Psoas muscle (tissue), 8 donors: ENCODE results near the gene ZNG1A. TPM values are rescaled to one million over a fixed set of nuclear protein-coding genes. Genes with fewer than 3 reads are reported as not detected.
A peak's percentile ranks its signal among the peaks of the same experiment; 100 is the strongest.
"Not testable (repeated sequence)": the region's sequence is repeated elsewhere in the genome, so short reads cannot be mapped to it uniquely, and the experiment has no call there.

Experiments used
- ATAC-seq, 4 donors: fragments of 200-7000 bp; cut with Tn5 transposase; one replicate each; pipeline ENCODE4 v1.9.1; 2020; ENCODE audit warnings: moderate library complexity in 3 of 4, mild to moderate bottlenecking in 2 of 4
- DNase-seq, 2 donors: peaks; one replicate each; pipeline ENCODE4 v3.0.0-alpha.2; 2020
- H3K27ac ChIP-seq: fragments of 200-600 bp; one replicate; pipeline ENCODE4 v1.8.0; 2022
- H3K27me3 ChIP-seq, 3 donors: fragments of 200-600 bp in 1 of 3; one replicate each; pipeline versions ENCODE4 v1.6.1 to v1.8.0; 2013 to 2022; ENCODE audit warnings: low read length in 2 of 3, mild to moderate bottlenecking in 2 of 3, moderate library complexity in 1 of 3; ENCODE audit not compliant: insufficient read depth in 3 of 3
- H3K36me3 ChIP-seq, 2 donors: fragments of 200-600 bp in 1 of 2; one replicate each; pipeline versions ENCODE4 v1.6.1 to v1.8.0; 2013 to 2022; ENCODE audit warnings: low read depth in 1 of 2, mild to moderate bottlenecking in 1 of 2, moderate library complexity in 1 of 2; ENCODE audit not compliant: insufficient read depth in 1 of 2
- H3K4me1 ChIP-seq: fragments of 200-600 bp; one replicate; pipeline ENCODE4 v1.8.0; 2022
- H3K4me3 ChIP-seq: fragments of 200-600 bp; one replicate; pipeline ENCODE4 v1.8.0; 2022; ENCODE audit warnings: mild to moderate bottlenecking
- H3K9me3 ChIP-seq: fragments of 200-600 bp; one replicate; pipeline ENCODE4 v1.8.0; 2022
- CTCF ChIP-seq: fragments of 200-600 bp; IDR thresholded peaks from one replicate; pipeline ENCODE4 v1.8.0; 2022; ENCODE audit warnings: antibody characterized with exemption
- WGBS, 3 donors: extraction: QIAGEN DNeasy Blood & Tissue Kit; methylation state at CpG; one replicate each; pipeline versions ENCODE4 v1.1.6 to v1.1.7; 2013; 5-methylcytosine and 5-hydroxymethylcytosine counted together
- intact Hi-C, 2 donors: fragments of 100-400 bp; cut with DNase I; formaldehyde crosslinking; loops; one replicate each; pipeline versions ENCODE4 v1.11.0 to v1.14.2; 2022
- polyA plus RNA-seq, 3 donors: library from polyadenylated mRNA; stranded (reverse); fragments of 200-250 nt; gene quantifications; one replicate each; pipeline ENCODE4 v1.2.3, GENCODE V29; 2013
- total RNA-seq, 4 donors: library from RNA; stranded (reverse); fragmentation: NEBNext Ultra II Directional in 2 of 4; extraction: Animal tissue kit (Norgen Biotek cat#: 25700) in 2 of 4; gene quantifications; one replicate each; pipeline versions ENCODE4 v1.2.1 to v1.2.4, GENCODE V29; 2021 to 2023
- donor health status: healthy with polysubstance abuse.
- donor health status: DM: no; HTN: no; CAD: no; lungs with moderate emphysema.
- donor health status: Bipolar disorder and iron deficiency.
- donor health status: healthy.
- donor health status: DM: yes; HTN: yes; CAD: no.
- donor health status: DM: no; HTN: no; CAD: no.
- donor health status: DM: no; HTN: no; CAD: no.
- donor health status: DM: yes; HTN: yes; CAD: no.

The ZNG1A gene
- total and polyA plus RNA-seq, 7 donors: 12.0 to 38.4 (median 17.7) TPM

DNA sequence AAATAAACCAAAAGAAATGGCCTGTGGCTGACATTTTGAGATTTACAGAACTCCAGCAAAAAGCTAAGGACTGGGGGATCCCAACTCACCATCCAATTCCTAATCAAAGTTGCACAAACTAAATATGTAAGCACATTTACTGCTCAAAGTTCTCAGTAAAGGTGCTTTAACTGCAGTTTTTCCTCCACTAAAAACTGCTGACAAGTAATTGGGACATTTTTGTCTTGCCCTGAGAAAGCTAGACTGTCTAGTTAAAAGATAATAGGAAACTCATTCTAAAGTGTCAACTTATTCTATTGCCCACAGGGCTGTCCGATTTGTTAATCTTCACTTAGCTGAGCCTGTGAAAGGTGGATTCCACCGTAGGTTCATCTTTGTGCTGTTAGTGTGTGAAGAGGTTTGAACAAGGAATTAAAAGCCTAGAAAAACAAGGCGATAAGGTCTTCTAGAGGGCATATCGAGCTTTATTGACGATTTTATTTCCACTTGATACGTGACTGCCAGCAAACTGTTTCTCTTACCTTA is 36.8 kb upstream of the ZNG1A start:
- DNase-seq (no peak), ATAC-seq (no peak)
- Histone ChIP-seq H3K4me1 (no peaks in the 10 kb centered on the region), H3K27me3 (peaks cover 0 to 29% (median 0%) of the 10 kb centered on the region in 3 donors), H3K36me3 (no peaks in the 10 kb centered on the region), H3K9me3 (no peaks in the 10 kb centered on the region), H3K4me3 (peak overlapping the region; percentile 72), H3K27ac (peak overlapping the region; percentile 50)
- 57 to 66% (median 58%) methylated on average over 6 of the region's 6 CpGs for WGBS, 3 donors
- intact Hi-C loops: no loop called here
- no peak for TF ChIP-seq CTCF

GRCh38 chr9:214648-215493 is 36.0 kb upstream of the ZNG1A start, which contains the start of gene DOCK8:
TSS of gene DOCK8 (plus strand) at chr9:214865. CDS start at chr9:214977, 112 bp downstream.
- TF ChIP-seq CTCF: peak; percentile 25
- 1% methylated on average over 82 to 103 of the region's 103 CpGs for WGBS, 3 donors
- intact Hi-C loops: no loop called here
- Histone ChIP-seq H3K4me1 (no peaks in the 10 kb centered on the region), H3K27me3 (peaks cover 0 to 29% (median 0%) of the 10 kb centered on the region in 3 donors), H3K4me3 (peak within 1 kb of the TSS; percentile 72), H3K27ac (peak within 1 kb of the TSS; percentile 50), H3K36me3 (no peaks in the 10 kb centered on the region), H3K9me3 (no peaks in the 10 kb centered on the region)
- DNase-seq: peak; percentile 65 to 81
- ATAC-seq: peak; percentile 72 to 96 (median 86)

DNA sequence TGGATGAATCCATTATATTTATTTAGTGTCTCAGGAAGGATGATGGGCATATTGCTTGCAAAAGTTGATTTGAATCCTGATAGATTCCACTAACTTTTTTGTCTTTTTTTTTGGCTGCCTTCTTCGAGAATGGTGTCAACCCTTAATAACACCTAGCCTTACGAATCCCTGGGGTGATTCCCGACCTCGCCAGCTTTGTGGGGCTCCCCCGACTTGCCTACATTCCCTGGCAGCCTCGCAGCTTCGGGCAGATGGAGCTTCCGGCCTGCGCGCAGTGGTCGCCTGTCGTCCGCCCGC is 35.4 kb upstream of the ZNG1A start:
- H3K27me3 ChIP-seq: peaks cover 0 to 29% (median 0%) of the 10 kb centered on the region in 3 donors
- no peak for ATAC-seq
- intact Hi-C loops: no loop called here
- H3K27ac ChIP-seq: peak overlapping the region; percentile 50
- 3 to 6% (median 3%) methylated on average over 14 of the region's 14 CpGs for WGBS, 3 donors
- no peaks in the 10 kb centered on the region for H3K9me3 ChIP-seq
- DNase-seq: no peak
- peak overlapping the region; percentile 72 for H3K4me3 ChIP-seq
- no peaks in the 10 kb centered on the region for H3K4me1 ChIP-seq
- no peak for TF ChIP-seq CTCF
- no peaks in the 10 kb centered on the region for H3K36me3 ChIP-seq

DNA sequence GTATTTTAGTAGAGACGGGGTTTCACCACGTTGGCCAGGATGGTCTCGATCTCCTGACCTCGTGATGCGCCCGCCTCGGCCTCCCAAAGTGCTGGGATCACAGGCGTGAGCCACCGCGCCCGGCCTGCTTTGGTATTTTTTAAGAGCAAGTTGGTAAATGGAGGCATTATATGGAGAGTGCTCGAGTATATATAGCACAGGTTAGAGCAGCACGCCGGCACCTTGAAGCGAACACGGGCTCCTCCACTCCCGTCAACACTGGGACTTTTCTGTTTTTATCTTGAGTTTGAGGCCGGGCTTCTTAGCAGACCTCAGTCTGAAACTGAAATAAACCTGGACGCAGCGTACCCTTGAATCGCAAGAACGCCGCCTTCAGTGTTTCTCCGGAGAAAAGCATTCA is 35.0 kb upstream of the ZNG1A start:
- H3K4me3 ChIP-seq: peak overlapping the region; percentile 72

DNA sequence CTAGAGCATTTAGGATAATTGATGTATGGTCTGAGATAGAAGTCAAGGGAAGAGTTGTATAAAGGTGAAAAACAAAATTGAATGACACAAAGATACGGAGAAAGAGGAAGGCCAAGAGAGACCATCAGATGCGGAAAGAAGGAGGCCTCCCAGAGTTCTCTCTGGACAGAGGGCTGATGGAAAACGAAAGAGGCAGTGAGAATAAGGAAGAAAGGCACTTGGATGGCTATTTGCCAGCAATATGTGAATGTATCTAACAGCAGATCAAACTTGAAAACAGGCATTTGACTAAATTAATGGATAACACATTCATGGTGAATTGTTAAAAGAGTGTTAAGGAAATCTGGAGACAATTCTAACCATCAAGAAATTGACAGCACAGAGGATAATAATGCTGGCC is 33.4 kb upstream of the ZNG1A start:
- no peaks in the 10 kb centered on the region for H3K4me1 ChIP-seq
- H3K27ac ChIP-seq: peak overlapping the region; percentile 10
- DNase-seq (no peak), ATAC-seq (no peak)
- TF ChIP-seq CTCF: no peak
- no peaks in the 10 kb centered on the region for H3K36me3 ChIP-seq
- intact Hi-C loops: no loop called here
- 81 to 90% (median 88%) methylated on average over 3 of the region's 3 CpGs for WGBS, 3 donors
- no peak overlapping the region for H3K4me3 ChIP-seq
- peaks cover 0 to 23% (median 0%) of the 10 kb centered on the region in 3 donors for H3K27me3 ChIP-seq
- H3K9me3 ChIP-seq: no peaks in the 10 kb centered on the region

More for the DNA sequence above, 35.0 kb upstream of the ZNG1A start:
- WGBS, 3 donors: 93 to 95% (median 94%) methylated on average over 24 of the region's 24 CpGs
- DNase-seq, H3K9me3 ChIP-seq, H3K4me1 ChIP-seq, ATAC-seq, H3K36me3 ChIP-seq, intact Hi-C loops: not testable (repeated sequence)
- peak overlapping the region; percentile 50 for H3K27ac ChIP-seq
- H3K27me3 ChIP-seq: peaks cover 0 to 29% (median 0%) of the 10 kb centered on the region in 3 donors
